AG08396 (cell line): ENCODE results near the gene G6PD.
"Not testable (repeated sequence)": the region's sequence is repeated elsewhere in the genome, so short reads cannot be mapped to it uniquely, and the experiment has no call there.

ENCODE experiments used
- DNase-seq: peaks from one replicate; pipeline ENCODE4 v3.0.0; 2012; ENCODE audit warnings: low spot score, mixed read lengths

Gene G6PD

GRCh38 chrX:154542723-154543424, 3.8 kb downstream of the G6PD start:
- DNase-seq, result no peak

- DNase-seq, result peak; percentile 82
Measured at GRCh38 chrX:154541896-154542722, 4.5 kb downstream of the G6PD start.

GRCh38 chrX:154541589-154541895, 5.1 kb downstream of the G6PD start:
- no peak for DNase-seq

DNA sequence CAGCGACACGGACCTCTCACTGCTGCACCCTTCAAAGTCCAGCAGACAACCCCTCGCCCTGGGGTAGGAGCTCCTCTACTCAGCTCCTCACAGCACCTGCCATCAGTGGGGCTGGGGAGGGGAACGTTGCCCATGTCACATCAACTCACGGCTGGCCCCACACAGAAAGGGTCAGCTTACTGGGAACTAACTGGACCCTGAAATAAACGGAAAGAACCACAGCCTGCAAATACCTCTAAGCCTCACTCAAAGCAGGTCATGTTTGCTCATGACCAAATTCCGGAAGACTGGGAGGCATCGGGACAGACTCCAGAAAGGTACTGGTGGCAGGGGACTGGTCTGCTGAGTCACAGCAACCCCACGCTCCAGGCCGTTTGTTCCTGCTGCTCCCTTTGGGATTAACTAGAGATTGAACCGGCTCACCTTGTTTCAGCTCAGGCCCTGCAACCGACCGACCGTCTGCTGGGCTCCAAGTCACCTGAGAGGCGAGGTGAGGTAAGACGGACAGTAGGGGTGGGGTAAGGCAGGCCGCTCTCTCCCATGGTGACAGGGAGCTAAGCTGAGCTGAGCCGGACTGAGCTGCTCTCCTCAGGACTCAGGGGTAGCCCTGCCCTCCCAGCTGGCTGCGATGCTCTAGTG, 5.6 kb downstream of the G6PD start:
- no peak for DNase-seq

GRCh38 chrX:154540365-154540764, 6.3 kb downstream of the G6PD start:
- not testable (repeated sequence) for DNase-seq

DNA sequence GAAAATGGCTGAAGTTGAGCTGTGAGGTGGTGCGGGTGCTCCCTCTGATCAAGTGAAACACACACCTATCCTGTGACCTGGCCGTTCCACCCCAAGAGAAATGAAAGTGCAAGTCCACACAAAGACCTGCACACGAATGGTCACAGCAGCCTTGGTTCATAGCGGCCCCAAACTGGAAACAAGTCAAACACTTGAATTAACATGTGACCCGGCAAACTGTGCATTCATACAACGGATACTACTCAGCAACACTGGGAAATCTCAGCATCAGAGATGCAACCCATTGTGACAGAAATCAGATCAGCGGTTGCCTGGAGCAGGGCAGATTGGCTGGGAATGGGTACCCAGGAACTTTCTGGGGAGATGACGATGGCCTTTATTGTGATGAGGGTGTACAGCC, 7.6 kb downstream of the G6PD start:
- no peak for DNase-seq

DNA sequence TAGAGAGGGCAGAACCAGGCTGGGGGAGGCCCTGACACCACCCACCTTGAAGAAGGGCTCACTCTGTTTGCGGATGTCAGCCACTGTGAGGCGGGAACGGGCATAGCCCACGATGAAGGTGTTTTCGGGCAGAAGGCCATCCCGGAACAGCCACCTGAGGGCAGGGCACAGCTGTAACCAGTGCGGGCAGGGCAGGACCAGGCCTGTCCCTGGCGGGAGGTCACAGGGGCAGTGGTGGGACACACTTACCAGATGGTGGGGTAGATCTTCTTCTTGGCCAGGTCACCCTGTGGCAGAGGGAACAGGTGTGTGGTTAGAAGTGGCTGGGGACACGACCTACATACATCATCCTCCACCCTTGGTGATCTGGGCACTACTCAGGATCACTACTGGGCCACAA, 10.8 kb downstream of the G6PD start:
- no peak for DNase-seq

- DNase-seq, result peak; percentile 91
Measured at GRCh38 chrX:154534526-154535322, 11.9 kb downstream of the G6PD start.

- no peak for DNase-seq
Measured at GRCh38 chrX:154532690-154533089, 14.0 kb downstream of the G6PD start.

DNA sequence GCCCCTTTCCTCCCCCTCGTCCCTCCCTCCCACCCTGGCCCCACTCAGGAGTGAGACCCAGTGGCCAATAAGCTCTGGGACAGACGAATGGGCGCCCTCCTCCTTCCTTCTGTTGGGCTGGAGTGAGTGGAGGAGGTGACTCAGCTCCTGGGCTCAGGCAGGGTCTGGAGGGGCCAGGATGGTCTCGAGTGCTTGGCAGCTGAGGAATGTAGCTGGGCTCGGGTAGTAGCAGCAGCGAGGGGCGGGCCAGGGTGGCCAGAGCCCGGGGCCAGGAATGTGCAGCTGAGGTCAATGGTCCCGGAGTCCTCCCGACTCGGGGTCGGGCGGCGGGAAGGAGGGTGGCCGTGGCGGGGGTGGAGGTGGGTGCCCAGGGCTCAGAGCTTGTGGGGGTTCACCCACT, 15.0 kb downstream of the G6PD start:
- DNase-seq, result no peak

GRCh38 chrX:154530286-154530685, 16.4 kb downstream of the G6PD start:
- DNase-seq, result no peak

- no peak for DNase-seq
Measured at GRCh38 chrX:154529206-154529612, 17.4 kb downstream of the G6PD start.

- peak; percentile 66 for DNase-seq
Measured at GRCh38 chrX:154526901-154527675, 19.6 kb downstream of the G6PD start.

- DNase-seq, result no peak
Measured at GRCh38 chrX:154525606-154526490, 20.8 kb downstream of the G6PD start.

DNA sequence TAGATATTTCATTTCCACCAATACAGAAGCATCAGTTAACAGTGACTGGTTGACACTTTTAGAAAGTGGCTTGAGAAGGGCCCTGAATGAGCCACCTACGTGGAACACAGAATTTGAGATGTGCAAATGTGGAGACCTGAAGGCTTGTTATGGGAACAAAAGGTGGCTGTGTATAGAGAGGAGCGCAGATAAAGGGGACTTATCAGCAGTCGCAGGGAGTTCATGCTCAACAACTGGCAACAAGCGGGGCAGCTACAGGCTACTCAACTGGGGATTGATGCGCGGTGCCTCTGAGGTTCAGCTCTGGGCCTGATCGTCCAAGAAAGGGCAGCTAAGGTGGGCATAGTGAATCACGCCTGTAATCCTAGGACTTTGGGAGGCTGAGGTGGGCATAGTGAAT, 27.3 kb downstream of the G6PD start:
- DNase-seq, result no peak

DNA sequence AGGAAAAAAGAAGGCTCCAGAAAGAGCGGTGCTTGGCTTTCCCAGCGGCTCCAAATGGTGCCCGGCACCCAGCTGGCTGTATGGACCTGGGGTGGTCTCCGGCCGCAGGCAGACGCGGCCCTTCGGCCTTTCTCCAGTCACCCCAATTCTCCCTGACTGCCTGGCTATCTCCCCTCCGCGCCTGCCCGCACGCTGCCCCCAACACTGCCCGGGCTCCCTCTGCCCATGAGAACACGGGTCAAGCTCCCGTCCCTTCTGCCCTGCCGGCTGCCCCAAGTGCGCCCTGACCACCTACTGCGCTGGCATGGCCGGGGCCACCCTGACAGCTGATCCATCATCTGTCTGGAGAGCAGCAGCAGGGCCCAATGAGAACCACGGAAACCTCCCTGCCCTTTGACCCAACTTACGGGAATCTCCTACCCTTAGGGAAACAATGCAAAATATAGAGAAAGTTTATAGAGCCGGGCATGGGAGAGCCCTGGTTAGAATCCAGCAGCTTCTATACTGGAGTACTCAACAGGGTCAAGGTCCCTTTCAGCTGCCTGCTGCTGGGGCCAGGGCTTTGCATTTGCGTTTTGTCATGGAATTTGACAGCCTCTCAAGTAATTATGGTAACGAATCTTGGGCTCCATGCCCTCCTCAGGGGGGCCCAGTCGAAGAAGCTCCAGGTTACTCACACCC, 29.4 kb downstream of the G6PD start:
- no peak for DNase-seq

GRCh38 chrX:154516656-154517100, 30.0 kb downstream of the G6PD start:
- no peak for DNase-seq

DNA sequence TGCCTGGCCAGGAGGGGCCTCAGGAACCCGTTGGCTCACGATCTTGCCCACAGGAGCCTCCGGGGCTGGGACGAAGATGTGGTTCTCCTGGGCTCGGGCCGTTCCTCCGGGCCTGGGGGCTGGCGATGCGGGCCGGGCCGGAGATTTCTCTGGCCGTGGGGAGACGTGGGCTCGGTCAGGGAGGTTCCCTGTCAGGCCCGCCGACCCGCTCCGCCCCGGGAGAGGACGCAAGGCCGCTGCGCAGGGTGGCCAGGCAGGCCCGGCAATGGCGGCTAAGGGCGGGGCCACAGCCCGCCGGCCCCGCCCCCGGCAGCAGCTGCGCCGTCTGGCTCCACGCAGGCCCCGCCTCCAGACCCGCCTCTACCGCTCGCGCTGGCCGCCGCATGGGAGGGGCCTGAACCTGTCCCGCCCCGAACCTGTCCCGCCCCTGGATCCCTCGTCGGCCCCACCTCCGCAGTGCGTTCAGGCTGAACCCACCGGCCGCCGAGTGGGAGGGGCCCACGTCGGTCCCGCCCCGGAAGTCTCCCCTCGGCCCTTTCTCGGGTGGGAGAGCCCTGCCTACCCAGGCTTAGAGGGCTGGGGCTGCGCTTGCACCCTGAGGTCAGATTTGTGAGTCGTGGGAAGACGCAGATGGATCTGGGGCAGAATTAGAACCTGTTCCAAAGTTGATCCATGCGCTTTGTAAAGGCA, 30.5 kb downstream of the G6PD start, which contains the start of gene FAM3A:
Gene FAM3A (minus strand): TSS at position 267 of the 690 bp plus-strand sequence. CDS start 460 bp downstream, outside the sequence.
- peak; percentile 89 for DNase-seq
